GM18505 (cell line): ENCODE data around the gene PCGF6.
"Not testable (repeated sequence)": the region's sequence is repeated elsewhere in the genome, so short reads cannot be mapped to it uniquely, and the experiment has no call there.

ENCODE experiments used
- ATAC-seq: cut with Tn5 transposase; IDR thresholded peaks from one replicate; pipeline ENCODE4 v1.9.1; 2021; ENCODE audit not compliant: unreplicated experiment
- POLR2A ChIP-seq: IDR thresholded peaks from 4 replicates; pipeline ENCODE4 v1.6.1; 2011; ENCODE audit warnings: borderline replicate concordance; ENCODE audit not compliant: insufficient read depth, insufficient read length; ENCODE audit errors: extremely low read depth

The PCGF6 gene, protein sequence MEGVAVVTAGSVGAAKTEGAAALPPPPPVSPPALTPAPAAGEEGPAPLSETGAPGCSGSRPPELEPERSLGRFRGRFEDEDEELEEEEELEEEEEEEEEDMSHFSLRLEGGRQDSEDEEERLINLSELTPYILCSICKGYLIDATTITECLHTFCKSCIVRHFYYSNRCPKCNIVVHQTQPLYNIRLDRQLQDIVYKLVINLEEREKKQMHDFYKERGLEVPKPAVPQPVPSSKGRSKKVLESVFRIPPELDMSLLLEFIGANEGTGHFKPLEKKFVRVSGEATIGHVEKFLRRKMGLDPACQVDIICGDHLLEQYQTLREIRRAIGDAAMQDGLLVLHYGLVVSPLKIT

DNA sequence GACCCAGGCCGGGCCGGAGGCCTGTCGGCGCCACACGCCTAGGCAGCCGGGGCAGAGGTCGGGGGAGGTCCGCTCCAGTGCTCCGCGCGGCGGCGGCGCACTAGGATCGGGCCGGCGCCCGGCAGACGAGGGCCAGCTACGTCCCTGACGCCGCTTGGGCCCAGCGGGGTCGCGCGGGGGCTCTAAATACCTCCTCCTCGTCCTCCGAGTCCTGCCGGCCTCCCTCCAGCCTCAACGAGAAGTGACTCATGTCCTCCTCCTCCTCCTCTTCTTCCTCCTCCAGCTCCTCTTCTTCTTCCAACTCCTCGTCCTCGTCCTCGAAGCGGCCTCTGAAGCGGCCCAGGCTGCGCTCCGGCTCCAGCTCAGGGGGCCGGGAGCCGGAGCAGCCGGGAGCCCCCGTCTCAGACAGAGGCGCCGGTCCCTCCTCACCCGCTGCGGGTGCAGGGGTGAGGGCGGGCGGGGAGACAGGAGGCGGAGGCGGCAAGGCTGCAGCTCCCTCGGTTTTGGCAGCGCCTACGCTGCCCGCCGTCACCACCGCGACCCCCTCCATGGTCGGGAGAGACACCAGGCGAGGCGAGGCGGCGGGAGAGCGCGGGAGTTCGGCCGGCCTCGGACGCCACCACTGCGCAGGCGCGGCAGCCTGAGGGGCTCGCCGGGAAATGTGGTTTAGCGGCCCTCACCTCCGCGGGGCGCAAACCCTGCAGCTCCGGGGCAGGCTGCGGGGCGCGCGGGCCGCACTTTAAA, at the start of gene PCGF6:
Gene PCGF6 (minus strand): TSS at position 624 of the 744 bp plus-strand sequence. CDS start 74 bp downstream, at position 550.
- peak; percentile 55 for TF ChIP-seq POLR2A
- peak; percentile 80 for ATAC-seq

DNA sequence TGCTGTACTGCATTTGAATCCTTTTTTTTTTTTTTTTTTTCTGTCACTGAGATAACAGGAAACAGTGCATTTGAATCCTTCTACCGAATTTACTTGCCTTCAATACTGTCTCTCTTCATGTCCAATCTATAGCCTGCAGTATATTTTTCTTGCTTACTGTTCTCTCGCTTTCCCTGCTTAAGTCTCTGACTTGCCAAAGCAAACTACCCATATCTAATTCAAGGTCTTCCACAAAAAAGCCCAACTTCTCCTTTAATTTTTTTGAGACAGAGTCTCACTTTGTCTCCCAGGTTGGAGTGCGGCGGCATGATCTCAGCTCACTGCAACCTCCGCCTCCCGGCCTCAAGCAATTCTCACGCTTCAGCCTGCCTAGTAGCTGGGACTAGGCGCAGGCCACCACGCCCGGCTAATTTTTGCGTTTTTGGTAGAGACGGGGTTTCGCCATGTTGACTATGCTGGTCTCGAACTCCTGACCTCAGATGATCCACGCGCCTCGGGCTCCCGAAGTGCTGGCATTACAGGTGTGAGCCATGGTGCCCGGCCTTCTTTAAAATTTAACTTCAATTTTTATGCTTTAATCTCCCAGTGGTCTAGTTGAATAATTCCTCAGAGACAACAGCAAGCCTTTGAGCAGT, 46.4 kb upstream of the PCGF6 start:
- no peak for ATAC-seq
- TF ChIP-seq POLR2A, result no peak

GRCh38 chr10:103396789-103397087, 45.8 kb upstream of the PCGF6 start:
- TF ChIP-seq POLR2A, result no peak
- ATAC-seq, result no peak

GRCh38 chr10:103396067-103396788, 45.3 kb upstream of the PCGF6 start, which contains the start of the genes ATP5MK and PDCD11:
Gene ATP5MK, minus strand, starts transcription at chr10:103396475. Its CDS starts 4,018 bp downstream, at chr10:103392457.
Gene PDCD11, plus strand, starts transcription at chr10:103396626. Its CDS starts 1,801 bp downstream, at chr10:103398427.
- ATAC-seq, result peak; percentile 98
- peak; percentile 91 for TF ChIP-seq POLR2A

- TF ChIP-seq POLR2A, result no peak
- no peak for ATAC-seq
Measured at GRCh38 chr10:103395754-103396066, 44.8 kb upstream of the PCGF6 start.

DNA sequence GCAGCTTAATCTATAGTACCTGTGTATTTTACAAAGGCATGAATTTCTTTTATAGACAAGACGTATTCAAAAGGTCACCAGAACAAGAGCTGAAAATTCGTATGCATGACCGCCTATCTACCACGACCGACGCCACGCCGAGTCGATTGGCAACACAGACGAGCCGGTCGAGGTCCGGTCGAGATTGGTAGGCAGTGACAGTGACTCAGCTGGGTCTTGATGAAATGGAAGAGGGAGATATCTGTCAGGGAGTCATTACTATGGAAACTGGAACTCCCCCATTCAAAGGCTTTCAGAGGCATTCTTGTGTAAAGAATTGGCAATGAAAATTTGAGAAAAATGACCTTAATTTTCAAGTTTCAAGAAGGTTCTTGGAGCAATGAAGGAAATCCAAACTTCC, 43.2 kb upstream of the PCGF6 start:
- TF ChIP-seq POLR2A, result peak; percentile 23
- ATAC-seq, result no peak

GRCh38 chr10:103382769-103383168, 31.8 kb upstream of the PCGF6 start:
- TF ChIP-seq POLR2A, result no peak
- ATAC-seq, result no peak

DNA sequence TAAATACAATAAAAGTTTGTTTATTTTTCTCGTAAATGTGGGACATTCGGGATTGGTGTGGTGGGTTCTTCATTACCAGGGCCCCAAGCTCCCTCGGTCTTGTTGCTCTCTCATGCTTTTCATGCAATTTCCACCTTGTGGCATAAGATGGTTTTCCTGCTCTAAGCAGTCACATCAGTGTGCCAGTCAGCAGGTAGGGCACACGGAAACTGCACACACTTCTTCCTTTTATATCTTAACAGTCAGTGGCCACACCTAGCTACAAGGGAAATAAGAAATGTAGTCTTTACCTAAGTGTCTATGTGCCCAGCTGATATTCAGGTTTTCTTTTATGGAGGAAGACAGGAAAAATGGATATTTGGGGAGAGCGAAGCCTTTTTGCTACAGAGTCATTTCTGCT, 23.3 kb upstream of the PCGF6 start:
- ATAC-seq, result no peak
- TF ChIP-seq POLR2A, result no peak

- no peak for TF ChIP-seq POLR2A
Measured at GRCh38 chr10:103373544-103373943, 22.6 kb upstream of the PCGF6 start.

GRCh38 chr10:103367782-103368518, 17.0 kb upstream of the PCGF6 start, which contains the start of gene TAF5:
Gene TAF5, plus strand, starts transcription at chr10:103367976. Its CDS starts 14 bp downstream, at chr10:103367990.
- peak; percentile 88 for TF ChIP-seq POLR2A
- ATAC-seq, result peak; percentile 53

More at GRCh38 chr10:103373544-103373943, 22.6 kb upstream of the PCGF6 start:
- ATAC-seq, result no peak

GRCh38 chr10:103367379-103367781, 16.4 kb upstream of the PCGF6 start:
- TF ChIP-seq POLR2A, result no peak
- ATAC-seq, result no peak

DNA sequence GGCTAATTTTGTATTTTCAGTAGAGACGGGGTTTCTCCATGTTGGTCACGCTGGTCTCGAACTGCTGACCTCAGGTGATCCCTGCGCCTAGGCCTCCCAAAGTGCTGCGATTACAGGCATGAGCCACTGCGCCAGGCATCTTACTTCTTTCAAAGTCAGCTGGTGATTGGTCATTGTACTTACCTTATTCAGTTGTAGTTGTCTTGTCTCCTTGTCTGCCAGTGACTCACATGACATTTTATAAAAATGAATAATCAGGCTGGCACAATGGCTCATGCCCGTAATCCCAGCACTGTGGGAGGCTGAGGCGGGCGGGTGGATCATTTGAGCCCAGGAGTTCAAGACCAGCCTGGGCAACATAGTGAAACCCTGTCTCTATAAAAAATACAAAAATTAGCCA, 9.9 kb upstream of the PCGF6 start:
- ATAC-seq, result not testable (repeated sequence)

DNA sequence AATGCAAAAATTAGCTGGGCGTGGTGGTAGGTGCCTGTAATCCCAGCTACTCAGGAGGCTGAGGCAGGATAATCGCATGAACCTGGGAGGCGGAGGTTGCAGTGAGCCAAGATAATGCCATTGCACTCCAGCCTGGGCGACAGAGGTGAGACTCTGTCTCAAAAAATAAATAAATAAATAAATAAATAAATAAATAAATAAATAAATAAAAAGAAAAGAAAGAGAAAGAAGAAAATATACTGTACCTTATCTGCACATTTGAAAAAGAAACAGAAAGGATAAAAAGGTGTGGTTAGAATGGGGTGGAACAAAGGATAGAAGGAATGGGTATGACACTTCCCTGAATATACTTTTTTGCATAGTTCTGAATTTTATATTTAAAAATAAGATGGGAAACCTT, 8.6 kb upstream of the PCGF6 start:
- not testable (repeated sequence) for ATAC-seq
